GM21528 (cell line): ENCODE results near the gene PWWP3B.
"Not testable (repeated sequence)": the region's sequence is repeated elsewhere in the genome, so short reads cannot be mapped to it uniquely, and the experiment has no call there.

Experiments used
- ATAC-seq: cut with Tn5 transposase; IDR thresholded peaks from one replicate; pipeline ENCODE4 v1.9.1; 2021; ENCODE audit warnings: mild to moderate bottlenecking, moderate library complexity; ENCODE audit not compliant: unreplicated experiment, low FRiP score

PWWP3B gene

DNA sequence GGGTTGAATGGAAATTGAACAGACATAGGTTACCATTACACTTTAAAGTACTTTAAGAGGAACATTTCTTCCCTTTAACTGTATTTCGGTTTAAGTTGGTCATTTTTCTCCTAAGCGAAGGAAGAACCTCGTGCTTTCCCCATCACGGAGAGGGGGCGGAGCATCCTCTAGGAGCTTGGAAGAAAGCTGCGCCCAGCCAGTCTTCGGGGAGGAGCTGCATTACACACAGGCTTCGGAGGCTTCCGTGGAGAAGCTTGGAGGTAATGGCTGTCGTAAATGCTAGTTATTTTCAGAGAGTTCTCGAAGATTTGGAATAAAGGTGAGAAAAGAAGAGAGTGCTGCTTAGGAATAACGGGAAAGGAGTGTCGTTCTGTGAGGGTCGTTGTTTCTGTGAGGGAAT, at the start of gene PWWP3B:
PWWP3B (plus strand) TSS at position 199 of the 400 bp plus-strand sequence. CDS start 37,128 bp downstream, outside the sequence.
- ATAC-seq = no peak

DNA sequence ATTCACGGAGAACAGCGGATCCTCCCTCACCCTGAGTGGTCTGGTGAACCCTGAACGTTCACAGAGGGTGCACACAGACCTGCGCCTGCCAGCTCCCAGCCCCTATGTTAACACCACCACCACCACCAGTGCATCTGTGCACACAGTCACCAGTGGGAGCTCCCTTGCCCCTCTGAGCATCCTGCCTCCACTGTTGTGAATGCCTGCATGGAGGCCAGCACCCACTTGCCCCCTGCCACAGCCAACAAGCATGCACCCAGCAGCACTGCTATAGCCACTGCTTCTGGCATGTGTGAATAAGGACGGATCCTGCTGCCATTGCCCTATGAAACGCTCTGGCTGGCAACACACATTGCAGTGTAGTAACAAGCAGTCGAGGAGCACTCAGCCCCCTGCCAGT, 29.1 kb upstream of the PWWP3B start:
- ATAC-seq = no peak

DNA sequence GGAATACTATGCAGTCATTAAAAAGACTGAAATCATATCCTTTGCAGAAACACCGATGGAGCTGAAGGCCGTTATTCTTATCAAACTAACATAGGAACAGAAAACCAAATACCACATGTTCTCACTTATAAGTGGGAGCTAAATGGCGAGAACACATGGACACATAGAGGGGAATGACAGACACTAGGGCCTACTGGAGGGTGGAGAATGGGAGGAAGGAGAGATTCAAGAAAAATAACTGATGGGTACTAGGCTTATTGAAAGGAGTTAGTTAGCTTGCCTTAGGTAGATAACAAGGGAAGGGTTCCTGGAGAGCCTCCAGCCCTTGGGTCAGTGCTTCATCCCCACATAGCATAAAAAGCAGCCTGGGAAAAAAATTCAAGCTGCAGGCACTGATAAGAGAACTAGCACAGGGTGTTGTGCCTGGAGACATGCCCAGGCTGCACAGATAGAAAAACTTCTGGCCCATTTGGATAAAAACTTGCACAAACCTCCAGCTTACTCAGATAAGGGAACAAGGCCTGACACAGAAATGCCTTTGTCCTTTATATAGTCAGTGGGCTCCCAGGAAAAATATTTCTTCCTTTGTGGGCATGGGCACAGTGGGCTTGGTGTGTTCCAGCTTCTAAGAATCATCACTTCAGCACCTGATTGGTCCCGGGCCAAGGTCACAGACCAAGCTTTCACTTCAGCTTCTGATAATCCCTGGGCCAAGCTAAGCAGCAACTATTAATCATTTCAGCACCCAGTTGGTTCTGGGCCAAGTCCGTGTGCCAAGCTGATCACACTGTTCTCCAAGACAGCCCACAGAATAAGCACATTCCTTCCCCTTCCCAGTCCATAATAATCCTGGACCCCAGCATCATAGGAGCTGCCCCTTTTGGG, 23.1 kb upstream of the PWWP3B start:
- ATAC-seq = no peak

DNA sequence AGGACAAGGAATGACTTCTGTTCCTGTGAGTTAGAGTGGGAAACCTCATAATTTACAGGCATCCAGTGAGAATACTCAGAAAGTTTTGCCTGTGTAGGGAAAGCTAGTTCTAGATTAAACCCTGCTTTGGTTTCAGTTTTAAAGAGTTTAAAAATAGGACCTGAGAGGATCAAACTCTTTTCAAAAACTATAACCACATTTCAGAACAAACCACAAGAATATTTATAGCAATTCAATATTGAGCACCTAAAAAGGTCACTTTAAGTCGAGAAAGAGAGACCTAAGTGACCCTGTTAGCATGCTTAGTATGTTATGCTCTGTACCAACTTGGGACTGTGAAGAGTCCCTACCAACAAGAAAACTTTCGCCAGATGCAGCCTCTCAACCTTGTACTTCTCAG, 17.4 kb upstream of the PWWP3B start:
- no peak for ATAC-seq

DNA sequence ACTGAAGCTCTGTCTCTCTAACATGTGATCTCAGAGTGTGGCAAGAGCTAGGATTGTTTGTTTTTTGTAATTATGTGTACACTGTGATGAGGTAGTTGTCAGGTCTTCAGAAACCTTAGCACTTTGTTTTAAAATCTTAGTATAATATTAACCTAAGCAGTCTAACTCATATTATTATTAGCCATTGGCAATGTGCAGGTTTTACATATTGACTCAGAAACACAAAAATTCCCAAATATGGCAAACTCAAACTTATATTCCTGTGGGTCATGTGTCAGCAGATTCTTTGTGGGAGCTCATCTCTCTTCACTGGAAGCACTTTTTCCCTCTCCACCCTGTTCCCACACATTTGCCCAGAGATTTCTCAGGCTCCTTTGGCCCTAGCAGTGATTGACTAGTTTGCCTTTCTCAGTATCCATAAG, 8.2 kb upstream of the PWWP3B start:
- ATAC-seq = no peak

DNA sequence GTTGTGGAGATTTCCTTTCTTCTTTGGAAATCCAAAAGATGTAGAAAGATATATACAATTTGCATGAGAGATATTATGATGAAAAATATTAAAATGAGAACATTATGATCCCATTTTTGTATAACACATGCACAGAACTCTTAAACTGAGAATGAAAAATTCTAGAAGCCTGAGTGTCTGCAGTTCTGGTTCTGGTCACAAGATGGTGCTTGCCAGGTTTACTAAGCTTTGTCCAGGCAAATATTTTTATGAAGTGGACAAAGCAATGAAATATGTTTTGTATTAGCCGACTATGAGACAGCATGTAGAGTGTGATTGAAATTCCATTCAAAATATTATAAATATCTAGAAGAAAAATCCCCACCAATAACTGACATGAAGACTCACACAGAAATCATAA, 2.2 kb downstream of the PWWP3B start:
- ATAC-seq = no peak

DNA sequence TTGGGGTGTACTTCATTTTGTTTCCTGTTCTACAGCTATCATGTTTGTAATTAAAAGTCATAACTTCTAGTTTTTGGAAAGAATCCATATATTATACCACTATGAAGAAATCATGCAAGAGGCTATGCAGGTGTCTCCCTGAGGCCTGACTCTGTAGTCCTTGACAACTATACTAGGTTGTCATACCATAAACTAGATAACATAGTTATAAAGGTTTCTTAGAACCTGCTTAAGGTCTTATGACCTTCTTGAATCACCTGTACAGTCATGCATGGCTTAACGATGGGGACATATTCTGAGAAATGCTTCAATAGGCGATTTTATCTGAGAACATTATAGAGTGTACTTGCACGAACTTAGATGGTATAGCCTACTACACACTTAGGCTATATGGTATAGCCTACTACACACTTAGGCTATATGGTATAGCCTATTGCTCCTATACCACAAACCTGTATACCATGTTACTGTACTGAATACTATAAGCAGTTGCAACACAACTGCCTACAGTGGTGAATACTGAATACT, 3.3 kb downstream of the PWWP3B start:
- no peak for ATAC-seq

DNA sequence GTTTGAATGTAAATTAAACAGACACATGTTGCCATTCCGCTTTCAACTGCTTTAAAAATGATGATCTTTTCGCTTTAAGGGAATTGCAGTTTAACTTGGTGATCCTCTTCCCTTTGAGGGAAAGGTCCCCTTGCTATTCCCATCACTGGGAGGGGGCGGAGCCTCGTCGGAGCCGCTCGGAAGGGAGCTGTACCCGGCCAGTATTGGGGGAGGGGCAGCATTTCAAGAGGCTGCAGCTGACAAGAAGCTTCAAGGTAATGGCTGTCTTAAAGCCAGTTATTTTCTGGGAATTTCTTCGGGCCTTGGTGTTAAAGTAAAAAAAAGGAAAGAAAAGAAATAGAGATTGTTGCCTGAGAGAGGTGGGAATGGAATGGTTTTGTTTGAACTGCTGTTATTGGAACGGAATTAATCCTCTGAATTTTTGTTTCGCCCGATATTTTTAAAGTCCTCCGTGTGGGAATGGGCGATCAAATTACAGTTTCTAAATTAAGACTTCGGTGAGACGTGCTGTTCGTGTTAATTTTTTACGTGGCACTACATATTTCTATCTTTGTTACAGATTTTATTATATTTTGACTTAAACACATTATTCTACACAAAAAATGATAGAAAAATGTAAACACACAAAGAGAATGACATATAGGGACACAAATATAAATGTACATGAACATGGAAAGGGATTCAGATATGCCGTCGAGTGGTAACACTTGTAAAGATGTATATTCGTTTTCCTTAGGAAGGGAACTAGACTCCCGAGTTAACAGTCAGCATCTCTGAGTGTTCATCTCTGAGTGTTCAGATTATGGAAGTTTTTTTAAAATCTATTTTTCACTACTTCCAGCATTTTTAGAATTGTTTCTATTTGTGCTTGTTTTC, 9.2 kb downstream of the PWWP3B start:
- no peak for ATAC-seq

DNA sequence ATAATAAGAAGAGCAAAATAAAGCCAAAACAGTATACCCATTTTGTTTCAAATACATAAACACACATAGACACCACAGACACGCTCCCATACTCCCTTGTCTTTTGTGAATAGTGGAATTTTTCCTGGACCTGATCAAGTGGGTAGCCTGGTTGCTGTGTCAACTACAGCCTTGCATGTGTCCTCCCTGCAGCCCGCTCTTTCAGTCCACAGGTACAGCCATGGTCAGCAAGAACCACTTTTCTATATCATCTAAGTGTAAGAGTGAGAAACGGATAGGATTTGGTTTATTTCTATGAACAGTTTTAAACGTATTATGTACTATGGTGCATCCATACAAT, 9.8 kb downstream of the PWWP3B start:
- ATAC-seq = no peak

DNA sequence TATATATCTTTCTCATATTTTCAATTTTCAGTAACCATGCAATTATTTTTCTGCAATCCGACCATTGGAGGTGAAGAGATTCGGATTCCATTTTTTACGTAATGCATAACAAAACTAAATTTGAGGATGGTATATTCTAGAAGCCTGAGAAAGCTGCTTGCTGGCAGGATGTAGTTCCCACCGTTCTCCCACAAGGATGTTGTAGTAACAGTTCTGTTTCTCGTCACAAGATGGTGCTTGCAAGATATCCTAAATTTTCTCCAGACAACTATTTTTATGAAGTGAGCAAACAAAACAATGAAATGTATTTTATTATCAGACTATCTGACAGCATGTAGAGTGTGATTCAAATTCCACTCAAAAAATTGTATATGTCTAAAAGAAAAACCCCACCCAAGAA, 10.7 kb downstream of the PWWP3B start:
- no peak for ATAC-seq

DNA sequence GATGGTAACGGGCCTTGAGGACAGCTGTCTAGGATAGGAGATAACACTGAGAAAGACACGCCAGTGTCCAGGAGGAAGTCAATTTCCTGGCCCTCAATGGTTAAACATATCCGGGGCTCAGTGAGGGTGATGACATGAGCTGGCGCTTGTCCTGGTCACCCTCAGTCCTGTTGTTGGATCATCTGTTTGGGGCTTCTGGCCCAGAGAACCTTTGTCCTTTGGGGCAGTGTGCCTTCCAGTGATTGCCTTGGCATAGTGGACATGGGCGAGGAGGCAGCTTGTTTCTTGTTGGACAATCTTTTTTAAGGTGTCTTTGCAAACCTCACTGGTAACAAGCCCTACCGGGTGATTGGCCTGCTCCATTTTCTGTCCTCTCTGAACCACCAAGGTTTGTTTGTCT, 15.6 kb downstream of the PWWP3B start:
- not testable (repeated sequence) for ATAC-seq

DNA sequence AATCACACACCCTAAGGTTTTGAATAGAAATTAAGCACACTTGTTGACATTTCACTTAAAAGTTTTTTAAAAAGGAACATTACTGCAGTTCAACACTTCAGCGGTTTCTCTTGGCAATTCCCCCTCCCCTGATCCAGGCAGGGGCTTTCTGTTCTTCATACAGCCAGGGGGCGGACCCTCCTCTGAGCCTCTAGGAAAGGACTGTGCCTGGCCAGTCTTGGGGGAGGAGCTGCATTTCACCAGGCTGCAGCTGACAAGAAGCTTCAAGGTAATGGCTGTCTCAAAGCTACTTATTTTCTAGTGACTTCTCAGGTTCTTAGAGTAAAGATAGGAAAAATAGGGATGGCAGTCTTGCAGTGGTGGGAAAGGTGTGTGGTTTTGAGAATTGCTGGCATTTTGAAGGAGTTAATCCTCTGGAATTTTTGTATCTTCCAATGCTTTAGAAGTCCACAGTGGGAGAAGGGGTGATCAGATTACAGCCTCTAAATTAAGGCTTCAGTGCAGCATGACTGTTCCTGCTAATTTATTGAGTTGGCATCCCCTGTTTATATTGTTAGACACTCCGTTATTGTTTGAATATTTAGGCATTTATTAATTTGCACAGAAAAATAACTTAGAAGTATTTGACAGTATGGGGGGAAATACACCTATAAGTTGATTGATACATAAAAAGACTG, 33.5 kb downstream of the PWWP3B start:
- no peak for ATAC-seq

DNA sequence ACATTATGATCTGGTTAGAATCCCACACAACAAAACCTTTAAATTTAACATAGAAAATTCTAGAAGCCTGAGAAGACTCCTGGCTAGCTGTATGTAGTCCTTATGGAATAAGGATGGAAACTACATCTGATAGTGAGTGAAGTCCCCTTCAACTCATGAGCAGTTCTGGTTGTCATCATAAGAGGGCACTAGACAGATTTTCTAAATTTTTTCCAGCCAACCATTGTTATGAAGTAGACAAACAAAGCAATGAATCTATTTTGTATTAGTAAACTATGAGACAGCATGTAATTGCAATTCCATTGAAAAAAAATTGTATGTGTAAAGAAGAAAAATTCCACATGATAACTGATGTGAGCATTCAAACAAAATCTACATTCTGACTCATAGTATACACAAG, 35.2 kb downstream of the PWWP3B start:
- no peak for ATAC-seq

DNA sequence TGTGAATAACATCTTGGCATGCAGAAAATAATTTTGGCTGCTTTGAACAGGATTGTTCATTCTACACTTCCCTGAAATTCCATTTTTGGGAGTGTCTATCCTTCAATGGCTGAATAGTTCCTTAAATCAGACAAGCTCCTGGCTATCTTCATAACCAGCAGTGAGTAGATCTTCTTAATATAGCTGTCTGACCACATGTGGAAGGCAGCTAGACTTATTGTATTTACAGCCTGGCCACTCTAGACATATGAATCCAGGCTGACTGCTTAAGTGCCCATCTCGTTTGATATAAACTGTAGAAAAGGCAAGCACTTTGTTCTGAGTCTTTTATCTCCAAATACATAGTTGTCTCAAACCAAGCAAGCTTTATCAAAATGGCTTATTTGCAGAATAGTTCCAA, 40.0 kb downstream of the PWWP3B start:
- ATAC-seq = no peak
